NCI-H2196 treated with DMSO at 0.1 percent for 48 hours (cell line): ENCODE results near the gene TAF11L9.
"Not testable (repeated sequence)": the region's sequence is repeated elsewhere in the genome, so short reads cannot be mapped to it uniquely, and the experiment has no call there.

Source experiments
- DNase-seq: peaks from one replicate; lab custom pipeline; 2025; ENCODE audit not compliant: unreplicated experiment; lab: John Stamatoyannopoulos, UW

Gene TAF11L9

DNA sequence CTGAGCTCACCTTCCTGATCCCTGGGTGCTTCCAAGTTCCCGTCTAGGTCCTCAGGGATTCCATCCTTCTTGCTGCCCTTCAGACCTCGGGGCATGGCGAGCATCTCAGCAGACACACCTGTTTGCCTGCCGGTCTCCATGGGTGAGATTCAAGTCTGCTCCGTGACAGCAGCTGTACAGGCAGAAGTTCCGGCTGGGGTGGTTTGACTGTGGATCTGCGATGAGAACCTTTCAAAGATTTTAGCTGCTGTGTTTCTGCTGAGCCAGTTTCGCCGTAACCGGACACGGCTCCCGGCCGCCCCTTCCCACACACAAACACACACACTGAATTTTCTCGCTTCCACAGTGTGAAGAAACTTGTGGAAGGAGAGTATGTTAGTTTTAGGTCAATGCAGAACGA is at the start of gene TAF11L9:
TSS of gene TAF11L9 (minus strand) at position 140 of the 400 bp plus-strand sequence.
- DNase-seq = not testable (repeated sequence)

DNA sequence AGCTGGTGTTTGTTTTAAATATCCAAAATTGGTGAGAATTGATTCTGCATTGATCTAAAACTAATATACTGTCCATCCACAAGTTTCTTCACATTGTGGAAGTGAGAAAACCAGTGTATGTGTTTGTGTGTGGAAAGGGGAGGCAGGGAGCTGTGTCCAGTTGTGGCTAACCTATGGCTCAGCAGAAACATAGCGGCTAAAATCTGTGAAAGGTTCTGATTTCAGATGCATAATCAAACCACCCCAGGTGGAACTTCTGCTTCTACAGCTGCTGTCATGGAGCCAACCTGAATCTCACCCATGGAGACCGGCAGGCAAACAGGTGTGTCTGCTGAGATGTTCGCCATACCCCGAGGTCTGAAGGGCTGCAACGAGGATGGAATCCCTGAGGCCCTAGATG is 40.0 kb upstream of the TAF11L9 start, which contains the start of gene TAF11L14:
TSS of gene TAF11L14 (plus strand) at position 301 of the 400 bp plus-strand sequence.
- DNase-seq = no peak

DNA sequence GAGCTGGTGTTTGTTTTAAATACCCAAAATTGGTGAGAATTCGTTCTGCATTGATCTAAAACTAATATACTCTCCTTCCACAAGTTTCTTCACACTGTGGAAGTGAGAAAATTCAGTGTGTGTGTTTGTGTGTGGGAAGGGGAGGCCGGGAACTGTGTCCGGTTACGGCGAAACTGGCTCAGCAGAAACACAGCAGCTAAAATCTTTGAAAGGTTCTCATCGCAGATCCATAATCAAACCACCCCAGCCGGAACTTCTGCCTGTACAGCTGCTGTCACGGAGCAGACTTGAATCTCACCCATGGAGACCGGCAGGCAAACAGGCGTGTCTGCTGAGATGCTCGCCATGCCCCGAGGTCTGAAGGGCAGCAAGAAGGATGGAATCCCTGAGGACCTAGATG is 37.6 kb upstream of the TAF11L9 start, which contains the start of gene TAF11L13:
TSS of gene TAF11L13 (plus strand) at position 301 of the 400 bp plus-strand sequence.
- DNase-seq = not testable (repeated sequence)

DNA sequence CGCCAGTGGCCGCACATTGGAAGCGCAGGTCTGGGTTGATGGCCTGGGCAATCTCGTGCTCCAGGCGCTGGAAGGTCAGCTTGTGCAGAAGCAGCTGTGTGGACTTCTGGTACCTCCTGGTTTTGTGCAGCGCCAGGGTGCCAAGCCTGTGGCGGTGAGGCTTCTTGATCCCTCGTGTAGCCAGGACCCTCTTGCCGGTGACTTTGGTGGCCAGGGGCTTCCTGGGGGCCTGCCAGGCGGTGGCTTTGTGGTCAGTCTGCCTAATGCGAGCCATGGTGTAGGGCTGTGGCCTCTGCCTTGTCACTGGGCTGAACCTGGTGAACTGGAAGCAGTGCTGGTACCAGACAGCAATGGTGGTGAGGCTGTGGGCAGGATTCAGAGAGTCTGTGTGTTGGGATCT is 31.5 kb upstream of the TAF11L9 start:
- DNase-seq = no peak

DNA sequence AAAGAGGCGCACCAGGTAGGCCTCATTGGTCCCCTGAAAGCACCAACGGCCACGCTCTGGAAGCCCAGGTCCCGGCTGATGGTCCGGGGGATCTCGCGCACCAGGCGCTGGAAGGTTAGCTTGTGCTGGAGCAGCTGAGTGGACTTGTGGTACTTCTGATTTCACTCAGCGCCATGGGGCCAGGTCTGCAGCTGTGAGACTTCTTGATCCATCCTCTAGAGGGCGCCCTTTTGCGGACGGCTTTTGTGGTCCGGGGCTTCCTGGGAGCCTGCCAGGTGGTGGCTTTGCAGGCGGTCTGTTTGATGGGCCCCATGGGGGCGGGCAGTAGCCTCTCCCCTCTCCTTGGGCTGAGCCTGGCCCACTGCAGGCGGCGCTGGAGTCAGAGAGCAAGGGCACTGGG is 26.4 kb upstream of the TAF11L9 start:
- no peak for DNase-seq

DNA sequence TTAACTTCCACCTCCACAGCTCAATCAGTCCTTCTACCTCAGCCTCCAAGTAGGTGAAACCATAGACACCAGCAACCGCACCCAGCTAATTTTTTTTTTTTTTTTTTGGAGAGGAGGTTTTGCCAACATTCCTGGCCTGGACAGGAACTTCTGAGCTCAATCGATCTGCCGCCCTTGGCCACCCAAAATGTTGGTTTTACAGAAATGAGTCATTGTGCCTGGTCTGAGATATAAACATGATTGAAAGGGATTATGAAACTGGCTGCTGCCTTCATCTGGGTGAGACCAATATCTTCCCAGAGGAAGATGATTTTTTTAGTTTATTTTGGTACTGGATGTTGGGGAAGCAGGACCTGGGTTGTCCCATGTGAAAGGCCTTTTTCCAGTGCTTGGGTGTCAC is 25.2 kb upstream of the TAF11L9 start:
- no peak for DNase-seq

DNA sequence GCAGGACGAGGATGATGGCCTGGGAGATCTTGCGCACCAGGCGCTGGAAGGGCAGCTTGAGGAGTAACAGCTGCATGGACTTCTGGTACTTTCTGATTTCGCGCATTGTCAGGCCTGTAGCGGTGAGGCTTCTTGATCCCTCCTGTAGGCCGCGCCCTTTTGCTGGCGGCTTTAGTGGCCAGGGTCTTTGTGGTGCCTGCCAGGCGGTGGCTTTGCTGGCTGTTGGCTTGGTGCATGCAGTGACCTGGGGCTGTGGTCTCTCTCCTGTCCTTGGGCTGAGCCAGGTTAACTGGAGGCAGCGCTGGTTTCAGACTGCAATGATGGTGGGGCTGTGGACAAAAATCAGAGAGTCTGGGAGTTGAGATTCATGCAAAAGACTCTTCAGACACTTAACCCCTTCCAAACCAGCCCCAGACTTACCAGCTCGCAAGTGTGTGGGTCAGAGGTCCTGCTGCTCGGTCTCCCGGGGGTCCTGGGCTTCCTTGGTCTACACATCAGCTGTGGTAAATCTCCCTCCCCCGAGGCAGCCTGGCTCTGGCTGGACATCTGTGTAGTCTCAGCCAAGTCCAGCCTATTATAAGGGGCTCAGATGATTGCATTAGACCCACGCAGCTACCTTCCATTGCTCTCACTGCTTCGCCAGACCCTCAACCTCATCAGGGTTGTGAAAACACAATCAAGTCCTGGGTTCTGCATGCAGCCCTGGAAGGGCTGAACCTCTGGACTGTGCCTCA is 20.8 kb upstream of the TAF11L9 start:
- no peak for DNase-seq

DNA sequence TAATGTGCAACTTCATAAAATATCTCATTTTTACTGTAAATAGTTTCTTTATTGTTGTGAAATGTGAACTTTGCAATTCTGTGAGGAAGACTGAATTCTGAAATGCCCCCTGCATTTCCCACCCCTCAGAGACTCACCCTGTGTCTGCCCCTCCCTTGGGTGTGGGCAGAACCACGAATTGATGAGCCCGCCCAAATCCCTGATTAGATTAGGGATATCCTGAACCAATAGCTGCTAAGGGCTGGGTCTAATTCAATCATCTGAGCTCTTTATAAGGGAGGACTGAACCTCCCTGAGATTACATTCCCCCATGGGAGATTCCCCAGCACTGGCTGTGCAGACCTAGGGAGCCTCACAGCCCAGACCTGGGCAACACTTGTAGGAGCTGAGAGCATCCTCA is 15.9 kb upstream of the TAF11L9 start, which contains the start of gene TAF11L12:
TSS of gene TAF11L12 (plus strand) at position 301 of the 400 bp plus-strand sequence.
- not testable (repeated sequence) for DNase-seq

DNA sequence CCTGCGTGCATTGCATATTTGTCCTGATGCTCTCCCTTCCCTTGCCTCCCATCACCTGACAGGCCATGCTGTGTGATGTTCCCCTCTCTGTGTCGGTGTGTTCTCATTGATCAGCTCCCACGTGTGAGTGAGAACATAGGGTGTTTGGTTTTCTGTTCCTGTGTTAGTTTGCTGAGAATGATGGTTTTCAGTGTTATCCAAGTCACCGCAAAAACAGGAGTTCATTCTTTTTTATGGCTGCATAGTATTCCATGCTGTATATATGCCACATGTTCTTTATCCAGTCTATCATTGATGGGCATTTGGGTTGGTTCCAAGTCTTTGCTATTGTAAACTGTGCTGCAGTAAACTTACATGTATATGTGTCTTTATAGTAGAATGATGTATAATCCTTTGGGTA is 13.3 kb upstream of the TAF11L9 start:
- not testable (repeated sequence) for DNase-seq

DNA sequence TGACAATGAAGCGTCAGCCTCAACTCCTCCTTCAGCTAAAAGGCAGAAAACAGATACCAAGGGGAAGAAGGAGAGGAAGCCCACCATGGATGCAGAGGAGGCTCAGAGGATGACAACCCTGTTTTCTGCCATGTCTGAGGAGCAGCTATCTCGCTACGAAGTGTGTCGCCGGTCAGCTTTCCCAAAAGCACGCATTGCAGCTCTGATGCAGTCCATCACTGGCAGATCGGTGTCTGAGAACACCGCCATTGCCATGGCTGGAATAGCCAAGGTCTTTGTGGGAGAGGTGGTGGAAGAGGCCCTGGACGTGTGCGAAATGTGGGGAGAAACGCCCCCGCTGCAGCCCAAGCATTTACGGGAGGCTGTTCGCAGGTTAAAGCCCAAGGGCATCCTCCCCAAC is 10.8 kb upstream of the TAF11L9 start:
- DNase-seq = no peak

DNA sequence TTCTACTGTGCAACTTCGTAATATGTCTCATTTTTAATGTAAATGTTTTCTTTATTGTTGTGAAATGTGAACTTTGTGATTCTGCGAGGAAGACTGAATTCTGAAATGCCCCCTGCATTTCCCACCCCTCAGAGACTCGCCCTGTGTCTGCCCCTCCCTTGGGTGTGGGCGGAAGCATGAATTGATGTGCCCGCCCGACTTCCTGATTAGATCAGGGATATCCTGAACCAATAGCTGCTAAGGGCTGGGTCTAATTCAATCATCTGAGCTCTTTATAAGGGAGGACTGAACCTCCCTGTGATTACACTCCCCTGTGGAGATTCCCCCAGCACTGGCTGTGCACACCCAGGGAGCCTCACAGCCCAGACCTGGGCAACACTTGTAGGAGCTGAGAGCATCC is 9.7 kb upstream of the TAF11L9 start, which contains the start of gene TAF11L11:
TSS of gene TAF11L11 (plus strand) at position 304 of the 400 bp plus-strand sequence.
- not testable (repeated sequence) for DNase-seq

DNA sequence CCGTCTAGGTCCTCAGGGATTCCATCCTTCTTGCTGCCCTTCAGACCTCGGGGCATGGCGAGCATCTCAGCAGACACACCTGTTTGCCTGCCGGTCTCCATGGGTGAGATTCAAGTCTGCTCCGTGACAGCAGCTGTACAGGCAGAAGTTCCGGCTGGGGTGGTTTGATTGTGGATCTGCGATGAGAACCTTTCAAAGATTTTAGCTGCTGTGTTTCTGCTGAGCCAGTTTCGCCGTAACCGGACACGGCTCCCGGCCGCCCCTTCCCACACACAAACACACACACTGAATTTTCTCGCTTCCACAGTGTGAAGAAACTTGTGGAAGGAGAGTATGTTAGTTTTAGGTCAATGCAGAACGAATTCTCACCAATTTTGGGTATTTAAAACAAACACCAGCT is 3.5 kb upstream of the TAF11L9 start, which contains the start of gene TAF11L10:
TSS of gene TAF11L10 (minus strand) at position 101 of the 400 bp plus-strand sequence.
- not testable (repeated sequence) for DNase-seq

DNA sequence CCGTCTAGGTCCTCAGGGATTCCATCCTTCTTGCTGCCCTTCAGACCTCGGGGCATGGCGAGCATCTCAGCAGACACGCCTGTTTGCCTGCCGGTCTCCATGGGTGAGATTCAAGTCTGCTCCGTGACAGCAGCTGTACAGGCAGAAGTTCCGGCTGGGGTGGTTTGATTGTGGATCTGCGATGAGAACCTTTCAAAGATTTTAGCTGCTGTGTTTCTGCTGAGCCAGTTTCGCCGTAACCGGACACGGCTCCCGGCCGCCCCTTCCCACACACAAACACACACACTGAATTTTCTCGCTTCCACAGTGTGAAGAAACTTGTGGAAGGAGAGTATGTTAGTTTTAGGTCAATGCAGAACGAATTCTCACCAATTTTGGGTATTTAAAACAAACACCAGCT is 3.3 kb downstream of the TAF11L9 start, which contains the start of gene TAF11L8:
TSS of gene TAF11L8 (minus strand) at position 101 of the 400 bp plus-strand sequence.
- not testable (repeated sequence) for DNase-seq

DNA sequence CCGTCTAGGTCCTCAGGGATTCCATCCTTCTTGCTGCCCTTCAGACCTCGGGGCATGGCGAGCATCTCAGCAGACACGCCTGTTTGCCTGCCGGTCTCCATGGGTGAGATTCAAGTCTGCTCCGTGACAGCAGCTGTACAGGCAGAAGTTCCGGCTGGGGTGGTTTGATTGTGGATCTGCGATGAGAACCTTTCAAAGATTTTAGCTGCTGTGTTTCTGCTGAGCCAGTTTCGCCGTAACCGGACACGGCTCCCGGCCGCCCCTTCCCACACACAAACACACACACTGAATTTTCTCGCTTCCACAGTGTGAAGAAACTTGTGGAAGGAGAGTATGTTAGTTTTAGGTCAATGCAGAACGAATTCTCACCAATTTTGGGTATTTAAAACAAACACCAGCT is 8.5 kb downstream of the TAF11L9 start, which contains the start of gene TAF11L7:
TSS of gene TAF11L7 (minus strand) at position 101 of the 400 bp plus-strand sequence.
- not testable (repeated sequence) for DNase-seq
